WERI-Rb-1 (cell line): ENCODE measurements around the gene LRP1.

Experiments used
- DNase-seq: peaks from one replicate; pipeline ENCODE4 v3.0.0-alpha.2; 2020
- H3K27ac ChIP-seq: fragments of 250-450 bp; sonication (Bioruptor Pico); 2 replicates; pipeline ENCODE4 v1.5.1; 2020; ENCODE audit warnings: mild to moderate bottlenecking, moderate library complexity
- H3K27me3 ChIP-seq: fragments of 250-450 bp; sonication (Bioruptor Pico); 2 replicates; pipeline ENCODE4 v1.5.1; 2021; ENCODE audit warnings: mild to moderate bottlenecking, low read depth, moderate library complexity; ENCODE audit not compliant: insufficient read depth, severe bottlenecking
- H3K36me3 ChIP-seq: fragments of 250-450 bp; sonication (Bioruptor Pico); 2 replicates; pipeline ENCODE4 v1.5.1; 2020; ENCODE audit warnings: mild to moderate bottlenecking, moderate library complexity
- H3K4me3 ChIP-seq: 2 replicates; pipeline ENCODE4 v1.5.1; 2011; ENCODE audit warnings: low read depth, mild to moderate bottlenecking, control low read depth, low read length
- H3K9me3 ChIP-seq: fragments of 250-450 bp; sonication (Bioruptor Pico); 2 replicates; pipeline ENCODE4 v1.5.1; 2021; ENCODE audit warnings: mild to moderate bottlenecking, moderate library complexity; ENCODE audit not compliant: severe bottlenecking
- CTCF ChIP-seq: IDR thresholded peaks from 2 replicates; pipeline ENCODE4 v1.5.1; 2011; ENCODE audit warnings: low read depth, mild to moderate bottlenecking, control low read depth, inconsistent platforms, low read length

LRP1 gene

GRCh38 chr12:57233357-57234232, 105.3 kb downstream of the LRP1 start:
- Histone ChIP-seq H3K4me3 (no peak overlapping the region), H3K27me3 (no peaks in the 10 kb centered on the region), H3K27ac (0 out of 2 replicates have a peak overlapping the region, but pooled peaks have one; percentile 18)

DNA sequence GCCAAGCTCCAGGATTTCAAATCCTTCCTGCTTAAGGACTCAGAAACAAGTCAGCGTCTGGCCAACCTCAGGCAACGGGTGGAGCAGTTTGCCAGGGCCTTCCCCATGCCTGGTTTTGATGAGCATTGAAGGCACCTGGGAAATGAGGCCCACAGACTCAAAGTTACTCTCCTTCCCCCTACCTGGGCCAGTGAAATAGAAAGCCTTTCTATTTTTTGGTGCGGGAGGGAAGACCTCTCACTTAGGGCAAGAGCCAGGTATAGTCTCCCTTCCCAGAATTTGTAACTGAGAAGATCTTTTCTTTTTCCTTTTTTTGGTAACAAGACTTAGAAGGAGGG, 105.9 kb downstream of the LRP1 start:
- Histone ChIP-seq H3K36me3 (peaks cover 53% of the 10 kb centered on the region), H3K27ac (0 out of 2 replicates have a peak overlapping the region, but pooled peaks have one; percentile 18), H3K9me3 (no peaks in the 10 kb centered on the region), H3K4me3 (no peak overlapping the region), H3K27me3 (no peaks in the 10 kb centered on the region)
- no peak for TF ChIP-seq CTCF
- no peak for DNase-seq

More at GRCh38 chr12:57233357-57234232, 105.3 kb downstream of the LRP1 start:
- Histone ChIP-seq H3K36me3 (peaks cover 53% of the 10 kb centered on the region), H3K9me3 (no peaks in the 10 kb centered on the region)
- no peak for TF ChIP-seq CTCF
- no peak for DNase-seq

GRCh38 chr12:57234571-57235016, 106.3 kb downstream of the LRP1 start:
- Histone ChIP-seq H3K27me3 (no peaks in the 10 kb centered on the region), H3K9me3 (no peaks in the 10 kb centered on the region), H3K27ac (no peak overlapping the region), H3K4me3 (no peak overlapping the region), H3K36me3 (peaks cover 53% of the 10 kb centered on the region)
- DNase-seq, result no peak
- TF ChIP-seq CTCF, result no peak

GRCh38 chr12:57235017-57235727, 106.9 kb downstream of the LRP1 start:
- Histone ChIP-seq H3K27me3 (no peaks in the 10 kb centered on the region), H3K36me3 (peaks cover 50% of the 10 kb centered on the region), H3K4me3 (no peak overlapping the region), H3K27ac (no peak overlapping the region), H3K9me3 (no peaks in the 10 kb centered on the region)
- DNase-seq, result no peak
- no peak for TF ChIP-seq CTCF

GRCh38 chr12:57235728-57236131, 107.4 kb downstream of the LRP1 start:
- peaks cover 48% of the 10 kb centered on the region for H3K36me3 ChIP-seq

More at GRCh38 chr12:57235728-57236131, 107.4 kb downstream of the LRP1 start:
- DNase-seq, result no peak
- no peak overlapping the region for H3K27ac ChIP-seq
- TF ChIP-seq CTCF, result no peak
- no peaks in the 10 kb centered on the region for H3K9me3 ChIP-seq
- H3K27me3 ChIP-seq, result no peaks in the 10 kb centered on the region
- no peak overlapping the region for H3K4me3 ChIP-seq
